DOHH2 (cell line): Measurements from ENCODE around the gene CEP95.

Experiments
- EZH2phosphoT487 ChIP-seq: fragments of 200-600 bp; sonication (generic); IDR thresholded peaks from 2 replicates; pipeline ENCODE4 v1.6.1; 2017; ENCODE audit warnings: borderline replicate concordance, mild to moderate bottlenecking, antibody characterized with exemption, low read length, moderate library complexity, mixed read lengths
- TF ChIP-seq, protein P1 (sequence below): fragments of 200-600 bp; sonication (generic); IDR thresholded peaks from one replicate; pipeline ENCODE4 v1.5.1; 2014; ENCODE audit warnings: antibody characterized with exemption, mild to moderate bottlenecking, low read depth, low read length; ENCODE audit not compliant: poor library complexity, severe bottlenecking

- TF ChIP-seq, protein P1, sequence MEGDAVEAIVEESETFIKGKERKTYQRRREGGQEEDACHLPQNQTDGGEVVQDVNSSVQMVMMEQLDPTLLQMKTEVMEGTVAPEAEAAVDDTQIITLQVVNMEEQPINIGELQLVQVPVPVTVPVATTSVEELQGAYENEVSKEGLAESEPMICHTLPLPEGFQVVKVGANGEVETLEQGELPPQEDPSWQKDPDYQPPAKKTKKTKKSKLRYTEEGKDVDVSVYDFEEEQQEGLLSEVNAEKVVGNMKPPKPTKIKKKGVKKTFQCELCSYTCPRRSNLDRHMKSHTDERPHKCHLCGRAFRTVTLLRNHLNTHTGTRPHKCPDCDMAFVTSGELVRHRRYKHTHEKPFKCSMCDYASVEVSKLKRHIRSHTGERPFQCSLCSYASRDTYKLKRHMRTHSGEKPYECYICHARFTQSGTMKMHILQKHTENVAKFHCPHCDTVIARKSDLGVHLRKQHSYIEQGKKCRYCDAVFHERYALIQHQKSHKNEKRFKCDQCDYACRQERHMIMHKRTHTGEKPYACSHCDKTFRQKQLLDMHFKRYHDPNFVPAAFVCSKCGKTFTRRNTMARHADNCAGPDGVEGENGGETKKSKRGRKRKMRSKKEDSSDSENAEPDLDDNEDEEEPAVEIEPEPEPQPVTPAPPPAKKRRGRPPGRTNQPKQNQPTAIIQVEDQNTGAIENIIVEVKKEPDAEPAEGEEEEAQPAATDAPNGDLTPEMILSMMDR: no peak
- no peak for TF ChIP-seq EZH2phosphoT487
These were observed 5.7 kb upstream of the CEP95 start for GRCh38 chr17:64500862-64501765.
